ENCODE measurements around the gene TSPAN13.

TSPAN13 gene

GRCh38 chr7:16740623-16740953 lies 13.0 kb upstream of the TSPAN13 start:
- H3K4me1 ChIP-seq (ENCODE audit: control insufficient read depth, low read length), result no peaks in the 10 kb centered on the region
- H3F3A ChIP-seq (ENCODE audit: control insufficient read depth, insufficient read depth), result no peaks in the 10 kb centered on the region
- TF ChIP-seq, protein P1, sequence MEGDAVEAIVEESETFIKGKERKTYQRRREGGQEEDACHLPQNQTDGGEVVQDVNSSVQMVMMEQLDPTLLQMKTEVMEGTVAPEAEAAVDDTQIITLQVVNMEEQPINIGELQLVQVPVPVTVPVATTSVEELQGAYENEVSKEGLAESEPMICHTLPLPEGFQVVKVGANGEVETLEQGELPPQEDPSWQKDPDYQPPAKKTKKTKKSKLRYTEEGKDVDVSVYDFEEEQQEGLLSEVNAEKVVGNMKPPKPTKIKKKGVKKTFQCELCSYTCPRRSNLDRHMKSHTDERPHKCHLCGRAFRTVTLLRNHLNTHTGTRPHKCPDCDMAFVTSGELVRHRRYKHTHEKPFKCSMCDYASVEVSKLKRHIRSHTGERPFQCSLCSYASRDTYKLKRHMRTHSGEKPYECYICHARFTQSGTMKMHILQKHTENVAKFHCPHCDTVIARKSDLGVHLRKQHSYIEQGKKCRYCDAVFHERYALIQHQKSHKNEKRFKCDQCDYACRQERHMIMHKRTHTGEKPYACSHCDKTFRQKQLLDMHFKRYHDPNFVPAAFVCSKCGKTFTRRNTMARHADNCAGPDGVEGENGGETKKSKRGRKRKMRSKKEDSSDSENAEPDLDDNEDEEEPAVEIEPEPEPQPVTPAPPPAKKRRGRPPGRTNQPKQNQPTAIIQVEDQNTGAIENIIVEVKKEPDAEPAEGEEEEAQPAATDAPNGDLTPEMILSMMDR (IDR thresholded peaks at IDR 0.05; ENCODE audit: low read depth, low read length, poor library complexity, severe bottlenecking), result no peak
- TF ChIP-seq EZH2phosphoT487 (IDR thresholded peaks at IDR 0.05; ENCODE audit: borderline replicate concordance, low read length), result no peak
- H4K20me1 ChIP-seq (ENCODE audit: control insufficient read depth, insufficient read depth, low read depth, low read length), result no peaks in the 10 kb centered on the region
- no peaks in the 10 kb centered on the region for H3K9me2 ChIP-seq (replicated peaks; ENCODE audit: control insufficient read depth, low read length)
- no peak overlapping the region for H3K4me2 ChIP-seq (ENCODE audit: low read length)
- no peak overlapping the region for H3K4me3 ChIP-seq (ENCODE audit: low read length)
- no peaks in the 10 kb centered on the region for H3K79me2 ChIP-seq (ENCODE audit: control insufficient read depth, low read length)
- no peaks in the 10 kb centered on the region for H3K36me3 ChIP-seq (ENCODE audit: control insufficient read depth, low read length)
- no peaks in the 10 kb centered on the region for H3K27me3 ChIP-seq (ENCODE audit: control insufficient read depth, low read length)
- no peak overlapping the region for H3K27ac ChIP-seq (ENCODE audit: low read depth, low read length)
- no peaks in the 10 kb centered on the region for H3K9me3 ChIP-seq (ENCODE audit: control insufficient read depth, insufficient read depth, low read length)

GRCh38 chr7:16740996-16741395 lies 12.6 kb upstream of the TSPAN13 start:
- Histone ChIP-seq H3K27ac (ENCODE audit: low read depth, low read length) (no peak overlapping the region), H3K79me2 (ENCODE audit: control insufficient read depth, low read length) (no peaks in the 10 kb centered on the region), H3K4me3 (ENCODE audit: low read length) (no peak overlapping the region), H3K9me3 (ENCODE audit: control insufficient read depth, insufficient read depth, low read length) (no peaks in the 10 kb centered on the region), H3K4me2 (ENCODE audit: low read length) (no peak overlapping the region), H3K36me3 (ENCODE audit: control insufficient read depth, low read length) (no peaks in the 10 kb centered on the region), H4K20me1 (ENCODE audit: control insufficient read depth, insufficient read depth, low read depth, low read length) (no peaks in the 10 kb centered on the region), H3K4me1 (ENCODE audit: control insufficient read depth, low read length) (no peaks in the 10 kb centered on the region), H3K27me3 (ENCODE audit: control insufficient read depth, low read length) (no peaks in the 10 kb centered on the region), H3K9me2 (replicated peaks; ENCODE audit: control insufficient read depth, low read length) (no peaks in the 10 kb centered on the region), H3F3A (ENCODE audit: control insufficient read depth, insufficient read depth) (no peaks in the 10 kb centered on the region)
- TF ChIP-seq, protein P1 (IDR thresholded peaks at IDR 0.05; ENCODE audit: low read depth, low read length, poor library complexity, severe bottlenecking), result no peak
- TF ChIP-seq EZH2phosphoT487 (IDR thresholded peaks at IDR 0.05; ENCODE audit: borderline replicate concordance, low read length), result no peak

DNA sequence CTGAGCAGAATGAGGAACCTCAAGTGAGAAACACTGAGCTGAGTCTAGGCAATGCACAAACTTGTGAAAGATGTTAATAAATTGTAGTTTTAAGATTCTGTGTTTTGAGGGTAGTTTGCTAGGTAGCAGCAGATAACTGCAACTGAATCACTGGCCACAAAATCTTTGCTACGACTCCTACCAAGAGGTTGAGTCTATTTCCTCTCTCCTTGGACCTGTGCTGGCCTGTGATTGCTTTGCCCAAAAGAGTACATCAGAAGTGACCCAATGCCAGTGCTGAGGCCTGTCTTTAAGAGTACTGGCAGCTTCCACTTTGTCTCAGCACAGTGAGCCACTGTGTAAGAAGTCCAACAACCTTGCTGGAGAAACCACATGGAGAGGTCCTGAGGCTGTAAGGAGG lies 11.9 kb upstream of the TSPAN13 start:
- Histone ChIP-seq H3K4me2 (ENCODE audit: low read length) (no peak overlapping the region), H3K4me1 (ENCODE audit: control insufficient read depth, low read length) (no peaks in the 10 kb centered on the region), H4K20me1 (ENCODE audit: control insufficient read depth, insufficient read depth, low read depth, low read length) (no peaks in the 10 kb centered on the region), H3K4me3 (ENCODE audit: low read length) (no peak overlapping the region), H3K27ac (ENCODE audit: low read depth, low read length) (no peak overlapping the region), H3F3A (ENCODE audit: control insufficient read depth, insufficient read depth) (no peaks in the 10 kb centered on the region), H3K36me3 (ENCODE audit: control insufficient read depth, low read length) (no peaks in the 10 kb centered on the region), H3K79me2 (ENCODE audit: control insufficient read depth, low read length) (no peaks in the 10 kb centered on the region), H3K9me3 (ENCODE audit: control insufficient read depth, insufficient read depth, low read length) (no peaks in the 10 kb centered on the region), H3K27me3 (ENCODE audit: control insufficient read depth, low read length) (no peaks in the 10 kb centered on the region), H3K9me2 (replicated peaks; ENCODE audit: control insufficient read depth, low read length) (no peaks in the 10 kb centered on the region)
- no peak for TF ChIP-seq EZH2phosphoT487 (IDR thresholded peaks at IDR 0.05; ENCODE audit: borderline replicate concordance, low read length)
- TF ChIP-seq, protein P1 (IDR thresholded peaks at IDR 0.05; ENCODE audit: low read depth, low read length, poor library complexity, severe bottlenecking), result no peak

DNA sequence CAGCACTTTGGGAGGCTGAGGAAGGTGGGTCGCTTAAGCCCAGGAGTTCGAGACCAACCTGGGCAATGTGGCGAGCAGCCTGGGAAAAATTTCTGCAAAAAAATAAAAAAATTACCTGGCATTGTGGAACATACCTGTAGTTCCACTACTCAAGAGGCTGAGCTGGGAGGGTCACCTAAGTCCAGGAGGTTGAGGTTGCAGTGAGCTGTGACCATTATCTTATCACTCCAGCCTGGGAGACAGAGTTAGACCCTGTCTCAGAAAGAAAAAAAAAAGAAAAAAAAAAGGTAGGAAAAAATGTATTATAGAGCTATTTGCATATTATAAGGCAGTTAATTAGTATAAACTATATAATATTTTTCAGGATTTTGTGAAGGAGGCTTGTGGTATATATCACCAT lies 11.0 kb upstream of the TSPAN13 start:
- H4K20me1 ChIP-seq (ENCODE audit: control insufficient read depth, insufficient read depth, low read depth, low read length), result no peaks in the 10 kb centered on the region
- no peaks in the 10 kb centered on the region for H3K9me2 ChIP-seq (replicated peaks; ENCODE audit: control insufficient read depth, low read length)
- H3K4me3 ChIP-seq (ENCODE audit: low read length), result no peak overlapping the region
- H3K79me2 ChIP-seq (ENCODE audit: control insufficient read depth, low read length), result no peaks in the 10 kb centered on the region
- no peaks in the 10 kb centered on the region for H3K36me3 ChIP-seq (ENCODE audit: control insufficient read depth, low read length)
- TF ChIP-seq, protein P1 (IDR thresholded peaks at IDR 0.05; ENCODE audit: low read depth, low read length, poor library complexity, severe bottlenecking), result no peak
- no peak for TF ChIP-seq EZH2phosphoT487 (IDR thresholded peaks at IDR 0.05; ENCODE audit: borderline replicate concordance, low read length)
- no peaks in the 10 kb centered on the region for H3F3A ChIP-seq (ENCODE audit: control insufficient read depth, insufficient read depth)
- H3K27ac ChIP-seq (ENCODE audit: low read depth, low read length), result no peak overlapping the region
- H3K9me3 ChIP-seq (ENCODE audit: control insufficient read depth, insufficient read depth, low read length), result no peaks in the 10 kb centered on the region
- H3K27me3 ChIP-seq (ENCODE audit: control insufficient read depth, low read length), result no peaks in the 10 kb centered on the region
- no peaks in the 10 kb centered on the region for H3K4me1 ChIP-seq (ENCODE audit: control insufficient read depth, low read length)
- no peak overlapping the region for H3K4me2 ChIP-seq (ENCODE audit: low read length)

All from DOHH2 (cell line).